Raji (cell line): ENCODE results near the gene BAIAP2L1.

Experiments used
- POLR2A ChIP-seq: IDR thresholded peaks from 2 replicates; pipeline ENCODE4 v1.6.1; 2011; ENCODE audit warnings: low read depth, low read length, control low read depth; ENCODE audit not compliant: insufficient read depth

The BAIAP2L1 gene

GRCh38 chr7:98398567-98399372 lies 2.1 kb downstream of the BAIAP2L1 start:
- TF ChIP-seq POLR2A = no peak

DNA sequence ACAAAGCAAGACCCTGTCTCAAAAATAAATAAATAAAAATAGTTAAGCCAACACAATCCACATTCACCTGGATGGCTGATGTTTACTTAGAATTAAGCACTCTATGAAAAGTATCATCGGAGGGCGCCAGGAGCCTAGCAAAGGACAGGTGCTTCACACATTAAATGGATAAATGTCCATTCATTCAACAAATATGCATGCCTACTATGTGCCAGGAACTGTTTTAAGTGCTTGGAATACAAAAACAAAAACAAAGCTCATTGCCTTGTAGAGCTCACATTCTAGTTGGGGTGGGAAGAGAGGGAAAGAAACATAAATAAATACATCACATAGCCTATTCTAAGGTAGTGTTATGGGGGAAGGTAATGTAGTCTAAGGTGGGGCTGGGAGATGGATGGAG lies 4.1 kb downstream of the BAIAP2L1 start:
- no peak for TF ChIP-seq POLR2A

DNA sequence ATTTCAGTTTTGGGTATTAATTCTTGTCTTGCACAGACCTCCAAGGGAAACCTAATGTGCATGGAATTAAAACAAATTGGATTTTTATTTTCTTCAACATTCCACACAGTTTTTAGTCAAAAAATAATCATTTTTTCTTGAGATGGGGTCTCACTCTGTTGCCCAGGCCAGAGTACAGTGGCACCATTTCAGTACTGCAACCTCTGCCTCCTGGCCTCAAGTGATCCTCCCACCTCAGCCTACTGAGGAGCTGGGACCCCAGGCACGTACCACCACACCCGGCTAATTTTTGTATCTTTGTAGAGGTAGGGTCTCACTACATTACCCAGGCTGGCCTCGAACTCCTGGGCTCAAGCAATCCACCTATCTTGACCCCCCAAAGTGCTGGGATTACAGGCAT lies 4.9 kb downstream of the BAIAP2L1 start:
- no peak for TF ChIP-seq POLR2A

DNA sequence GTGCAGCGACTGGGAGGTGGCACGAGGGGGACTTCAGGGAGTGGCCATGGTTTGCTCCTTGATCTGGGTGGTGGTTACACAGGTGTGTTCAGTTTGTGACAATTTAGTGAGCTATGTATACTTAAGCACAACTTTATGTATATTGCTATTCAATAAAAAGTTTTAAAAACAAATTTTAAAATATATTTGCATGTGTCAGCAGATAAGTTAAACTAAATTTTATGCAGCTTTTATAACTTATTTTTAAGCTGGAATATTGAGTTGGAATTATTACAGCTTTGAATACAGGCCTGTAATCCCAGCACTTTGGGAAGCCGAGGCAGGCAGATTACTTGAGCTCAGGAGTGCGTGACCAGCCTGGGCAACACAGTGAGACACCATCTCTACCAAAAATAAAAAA lies 5.4 kb downstream of the BAIAP2L1 start:
- no peak for TF ChIP-seq POLR2A

DNA sequence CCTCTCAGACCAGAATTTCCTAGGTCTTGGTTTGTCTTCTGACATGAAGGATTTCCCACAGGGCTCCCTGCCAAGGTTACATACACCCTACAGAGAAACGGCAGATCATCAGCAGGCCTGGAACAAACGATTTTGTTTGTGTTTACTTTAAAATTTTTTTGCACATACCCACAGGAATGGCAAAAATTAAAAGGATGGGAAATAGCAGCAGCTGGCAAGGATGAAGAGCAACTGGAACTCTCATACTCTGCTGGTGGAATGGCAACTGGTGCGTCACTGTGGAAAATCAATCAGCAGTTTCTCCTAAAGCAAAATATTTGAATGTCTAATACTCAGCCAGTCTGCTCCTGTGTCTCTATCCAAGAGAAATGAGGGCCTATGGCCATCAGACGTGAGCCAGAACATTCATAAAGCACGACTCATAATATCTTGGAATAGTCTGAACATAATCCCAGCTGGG lies 6.5 kb downstream of the BAIAP2L1 start:
- TF ChIP-seq POLR2A = no peak

DNA sequence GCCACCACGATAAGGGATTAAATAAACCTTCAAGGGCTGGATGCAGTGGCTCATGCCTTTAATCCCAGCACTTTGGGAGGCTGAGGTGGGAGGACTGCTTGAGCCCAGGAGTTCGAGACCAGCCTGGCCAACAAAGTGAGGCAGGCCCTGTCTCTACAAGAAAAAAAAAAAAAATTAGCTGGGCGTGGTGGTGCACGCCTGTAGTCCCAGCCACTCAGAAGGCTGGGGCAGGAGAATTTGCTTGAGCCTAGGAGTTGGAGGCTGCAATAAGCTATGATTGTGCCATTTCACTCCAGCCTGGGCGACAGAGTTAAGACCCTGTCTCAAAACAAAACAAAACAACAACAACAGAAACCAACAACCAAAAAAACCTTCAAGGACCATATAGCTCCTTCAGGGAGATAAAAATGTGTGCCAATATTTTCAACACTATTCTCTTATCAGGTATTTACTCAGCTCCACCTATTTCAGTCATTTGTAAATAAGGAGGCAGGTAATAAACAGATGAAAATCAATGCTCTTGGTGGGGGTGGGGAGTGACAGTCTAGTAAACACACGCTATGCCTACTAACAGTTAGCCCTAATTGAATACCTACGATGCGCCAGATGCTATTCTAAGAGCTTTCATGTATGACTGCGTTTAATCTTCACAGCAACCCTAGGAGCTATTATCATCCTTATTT lies 13.2 kb downstream of the BAIAP2L1 start:
- TF ChIP-seq POLR2A = no peak

DNA sequence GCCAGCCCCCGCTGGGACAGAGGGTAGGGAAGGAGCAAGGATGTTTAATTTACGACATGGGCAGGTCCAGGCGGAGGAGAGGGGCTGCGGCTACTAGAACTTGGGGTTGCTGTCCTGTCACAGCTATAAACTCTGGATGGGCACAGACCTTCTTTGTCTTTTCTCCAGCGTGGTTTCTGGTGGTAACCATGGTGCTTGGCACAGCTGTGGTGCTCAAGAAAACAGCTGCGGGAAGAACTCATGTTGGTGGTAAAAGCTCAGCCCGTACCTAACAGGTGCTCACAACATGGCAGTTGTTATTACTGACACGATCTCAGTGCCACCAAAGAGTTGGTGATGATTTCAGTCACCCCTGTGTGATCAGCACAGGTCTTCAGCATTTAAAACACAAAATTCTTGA lies 13.8 kb downstream of the BAIAP2L1 start:
- TF ChIP-seq POLR2A = no peak

DNA sequence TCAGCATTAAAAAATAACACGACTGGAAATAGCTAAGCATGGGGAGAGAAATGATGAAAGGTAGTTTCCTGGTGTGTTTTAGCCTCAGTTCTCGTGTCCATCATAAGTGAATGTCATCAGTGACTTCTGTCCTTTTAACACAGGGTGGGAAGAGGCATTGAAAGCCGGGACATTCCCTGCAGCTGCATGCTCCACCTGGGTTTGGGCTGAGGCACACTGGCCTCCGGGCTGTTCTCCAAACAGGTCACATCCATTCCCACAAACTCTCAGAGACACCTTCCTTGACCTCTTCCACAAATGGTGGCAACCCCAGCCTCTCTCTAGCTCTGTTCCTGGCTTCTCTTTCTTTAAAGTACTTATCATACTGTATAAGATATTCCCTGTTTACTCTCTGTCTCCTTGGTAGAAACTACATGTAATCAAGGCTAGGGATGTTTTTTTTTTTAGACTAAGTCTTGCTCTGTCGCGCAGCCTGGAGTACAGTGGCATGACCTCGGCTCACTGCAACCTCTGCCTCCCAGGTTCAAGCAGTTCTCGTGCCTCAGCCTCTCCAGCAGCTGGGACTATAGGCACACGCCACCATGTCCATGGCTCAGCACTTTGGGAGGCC lies 22.6 kb downstream of the BAIAP2L1 start:
- TF ChIP-seq POLR2A = no peak

DNA sequence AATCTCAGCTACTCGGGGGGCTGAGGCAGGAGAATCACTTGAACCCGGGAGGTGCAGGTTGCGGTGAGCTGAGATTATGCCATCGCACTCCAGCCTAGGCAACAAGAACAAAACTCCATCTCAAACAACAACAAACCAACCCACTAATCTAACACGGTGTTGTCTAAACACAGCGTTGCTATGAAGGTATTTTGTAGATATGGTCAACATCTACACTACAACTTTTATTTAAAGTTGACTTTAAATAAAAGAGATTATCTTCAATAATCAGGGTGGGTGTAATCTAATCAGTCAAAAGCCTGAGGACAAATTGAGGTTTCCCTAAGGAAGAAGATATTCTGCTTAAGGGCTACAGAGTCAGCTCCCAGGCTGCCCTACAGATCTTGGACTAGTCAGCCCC lies 24.2 kb downstream of the BAIAP2L1 start:
- no peak for TF ChIP-seq POLR2A

GRCh38 chr7:98375664-98376063 lies 25.2 kb downstream of the BAIAP2L1 start:
- TF ChIP-seq POLR2A = no peak

- TF ChIP-seq POLR2A = no peak
Observed at GRCh38 chr7:98374285-98374680, 26.6 kb downstream of the BAIAP2L1 start.

DNA sequence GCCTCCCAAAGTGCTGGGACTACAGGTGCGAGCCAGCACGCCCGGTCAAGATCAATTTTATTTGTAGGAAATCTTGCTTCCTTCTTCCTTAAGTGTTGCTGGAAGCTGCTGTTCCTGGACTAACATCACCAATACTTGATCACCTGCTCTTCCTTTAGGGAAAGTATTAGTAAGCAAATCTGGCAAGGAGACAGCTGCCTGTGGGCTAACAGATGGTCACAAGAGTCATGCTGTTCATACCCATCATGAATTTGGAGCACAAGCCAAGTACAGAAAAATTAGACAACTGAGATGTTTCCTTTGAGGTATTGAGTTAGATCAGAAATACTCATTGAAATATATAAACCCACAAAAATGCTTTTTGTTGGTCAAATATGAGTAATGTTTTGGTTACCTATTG lies 27.9 kb downstream of the BAIAP2L1 start:
- no peak for TF ChIP-seq POLR2A

DNA sequence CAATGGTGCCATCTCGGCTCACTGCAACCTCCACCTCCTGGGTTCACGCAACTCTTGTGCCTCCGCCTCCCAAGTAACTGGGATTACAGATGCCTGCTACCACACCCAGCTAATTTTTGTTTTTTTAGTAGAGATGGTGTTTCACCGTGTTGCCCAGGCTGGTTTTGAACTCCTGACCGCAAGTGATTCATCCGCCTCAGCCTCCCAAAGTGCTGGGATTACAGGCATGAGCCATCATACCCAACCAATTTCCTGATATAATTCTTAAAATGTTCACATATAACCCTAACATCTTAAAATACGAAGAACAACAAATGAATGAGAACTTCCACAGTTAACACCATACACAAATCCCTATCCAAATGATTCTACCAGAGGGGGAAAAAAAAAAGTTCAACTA lies 31.2 kb downstream of the BAIAP2L1 start:
- TF ChIP-seq POLR2A = no peak

- no peak for TF ChIP-seq POLR2A
Observed at GRCh38 chr7:98368716-98369115, 32.2 kb downstream of the BAIAP2L1 start.

DNA sequence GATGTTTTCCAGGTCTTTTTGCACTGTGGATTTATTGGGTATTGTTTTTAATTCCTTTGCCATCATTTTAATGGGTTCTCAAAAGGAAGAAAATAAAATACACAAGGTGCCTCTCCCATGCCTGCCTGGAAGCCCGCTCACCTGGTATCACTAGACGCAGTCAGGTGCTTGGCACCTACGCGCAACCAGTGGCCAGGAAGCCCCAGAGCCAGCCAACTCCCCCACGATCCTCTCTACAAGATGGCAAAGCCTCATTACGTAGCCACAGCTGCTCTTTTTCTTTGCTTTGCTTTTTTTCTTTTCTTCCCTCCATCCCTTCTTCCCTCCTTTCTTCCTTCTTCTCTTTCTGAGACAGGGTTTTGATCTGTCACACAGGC lies 34.3 kb downstream of the BAIAP2L1 start:
- no peak for TF ChIP-seq POLR2A
